Esophagus muscularis mucosa (tissue), 3 donors: Measurements from ENCODE around the gene ANKRD50.

Source experiments
- CTCF ChIP-seq, 3 experiments: fragments of 200-600 bp in 2 of 3; fragments of 450-650 bp in 1 of 3; sonication (generic) in 2 of 3; IDR thresholded peaks; one replicate each; pipeline ENCODE4 v1.5.1; 2017 to 2019; ENCODE audit warnings: antibody characterized with exemption in 3 of 3, mild to moderate bottlenecking in 2 of 3, moderate library complexity in 1 of 3
- POLR2AphosphoS5 ChIP-seq, 2 donors: sonication (generic); formaldehyde crosslinking; IDR thresholded peaks; one replicate each; pipeline ENCODE4 v1.6.1; 2017; ENCODE audit warnings: antibody characterized with exemption in 2 of 2

GRCh38 chr4:124644621-124645020 lies 67.9 kb downstream of the ANKRD50 start:
- TF ChIP-seq CTCF (IDR thresholded peaks at IDR 0.05) (no peak), POLR2AphosphoS5 (IDR thresholded peaks at IDR 0.05) (no peak)
